GM15510 (cell line): ENCODE results near the gene SKI.

ENCODE experiments used
- POLR2A ChIP-seq: IDR thresholded peaks from 3 replicates; pipeline ENCODE4 v1.6.1; 2011; ENCODE audit warnings: borderline replicate concordance; ENCODE audit not compliant: insufficient read length; ENCODE audit errors: extremely low read depth

The SKI gene

GRCh38 chr1:2301607-2302291 lies 73.6 kb downstream of the SKI start:
- no peak for TF ChIP-seq POLR2A

DNA sequence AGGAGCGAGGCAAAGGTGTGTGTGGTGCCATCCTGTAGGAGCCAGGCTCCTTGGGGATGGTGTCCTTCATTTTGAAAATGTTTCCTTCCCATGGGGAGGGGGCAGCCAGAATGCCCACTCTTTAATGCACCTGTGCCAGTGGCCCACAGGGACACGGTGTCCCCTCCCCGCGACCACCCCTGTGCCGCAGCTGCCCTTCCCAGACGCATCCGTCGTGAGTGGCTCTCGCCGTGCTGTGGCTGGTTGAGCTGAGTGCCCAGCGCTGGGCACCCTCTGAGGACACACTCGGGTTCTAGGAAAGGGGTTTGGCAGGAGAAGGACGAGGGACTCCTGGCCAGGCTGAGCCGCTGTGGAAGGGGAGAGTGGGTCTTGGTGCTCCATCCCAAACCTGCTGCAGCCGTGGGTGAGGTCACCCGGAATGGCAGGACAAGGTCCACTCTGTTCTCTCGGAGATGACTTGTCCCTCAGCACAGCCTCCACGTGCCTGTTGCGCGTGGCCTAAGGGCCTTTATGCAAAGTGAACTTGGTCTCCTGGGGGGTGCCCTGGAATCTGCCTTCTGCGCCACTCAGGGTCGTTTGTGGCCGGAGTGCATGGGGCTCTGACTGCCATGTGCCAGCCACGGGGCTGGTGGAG lies 74.3 kb downstream of the SKI start:
- no peak for TF ChIP-seq POLR2A

DNA sequence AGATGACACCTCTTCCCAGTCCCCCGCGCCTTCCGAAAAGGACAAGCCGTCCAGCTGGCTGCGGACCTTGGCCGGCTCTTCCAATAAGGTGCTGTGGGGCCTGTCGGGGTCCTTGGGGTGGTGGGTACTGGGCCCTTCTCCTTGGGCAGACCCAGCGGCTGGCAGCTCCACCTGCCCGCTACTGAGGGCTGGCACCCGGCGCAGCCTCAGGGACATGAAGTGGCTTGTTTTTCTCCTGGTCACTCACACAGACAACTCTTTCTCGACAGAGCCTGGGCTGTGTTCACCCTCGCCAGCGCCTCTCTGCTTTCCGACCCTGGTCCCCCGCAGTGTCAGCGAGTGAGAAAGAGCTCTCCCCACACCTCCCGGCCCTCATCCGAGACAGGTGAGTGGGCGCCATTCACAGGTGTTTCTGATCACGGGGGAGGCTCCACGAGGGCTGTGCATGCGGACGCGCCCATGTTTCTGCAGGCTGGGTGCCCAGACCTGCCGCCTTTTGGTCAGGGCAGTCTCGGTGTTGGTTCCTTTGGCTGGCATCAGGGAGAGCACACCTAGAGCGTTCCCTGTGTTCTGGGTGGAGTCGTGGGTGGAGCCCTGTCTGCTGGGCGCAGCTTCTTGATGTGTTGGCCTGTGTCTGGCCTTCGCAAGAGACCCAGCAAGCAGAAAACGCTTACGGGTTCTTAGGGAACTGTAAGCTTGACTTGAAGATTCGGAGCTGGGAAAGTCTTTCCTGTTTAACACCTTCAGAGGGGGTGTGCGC lies 75.1 kb downstream of the SKI start:
- no peak for TF ChIP-seq POLR2A

- TF ChIP-seq POLR2A: no peak
Observed at GRCh38 chr1:2303781-2304180, 75.7 kb downstream of the SKI start.

- no peak for TF ChIP-seq POLR2A
Observed at GRCh38 chr1:2304282-2304681, 76.2 kb downstream of the SKI start.

DNA sequence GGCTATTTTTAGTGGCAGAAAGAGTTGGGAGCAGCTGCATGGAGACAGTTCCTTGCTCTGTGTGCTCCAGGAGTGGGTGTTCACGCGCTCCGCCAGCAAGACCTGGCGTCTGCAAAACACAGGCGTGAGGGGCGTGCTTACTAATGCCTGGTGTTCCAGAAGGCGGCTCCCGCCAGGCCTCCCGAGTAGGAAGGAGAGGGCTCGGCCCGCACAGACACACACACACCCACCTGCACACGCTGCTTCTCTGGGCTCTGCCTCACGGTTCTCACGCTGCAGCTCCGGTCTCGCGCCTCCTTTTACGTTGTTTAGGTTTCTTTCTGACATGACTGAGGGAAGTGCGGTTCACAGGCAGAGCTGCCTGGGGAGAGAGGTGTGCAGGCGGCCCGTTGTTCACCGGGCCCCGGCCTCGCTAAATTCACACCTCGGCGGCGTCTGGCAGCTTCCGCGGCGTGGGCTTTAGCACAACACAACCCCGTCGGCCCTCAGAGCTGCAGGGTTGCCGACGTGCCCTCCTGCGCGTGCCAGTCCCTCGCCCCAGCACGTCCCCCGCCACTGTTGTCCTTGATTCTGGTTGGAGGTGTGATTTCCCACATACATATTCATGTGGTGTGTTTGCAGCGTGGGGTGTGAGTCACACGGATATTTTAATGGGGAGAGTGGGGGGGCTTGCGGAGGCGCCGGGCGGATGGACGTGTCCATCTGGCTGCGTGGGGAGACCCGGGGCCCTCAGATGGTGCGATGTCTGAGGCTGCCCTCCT lies 77.0 kb downstream of the SKI start:
- TF ChIP-seq POLR2A: no peak

GRCh38 chr1:2306151-2306978 lies 78.2 kb downstream of the SKI start:
- no peak for TF ChIP-seq POLR2A

- no peak for TF ChIP-seq POLR2A
Observed at GRCh38 chr1:2307064-2307605, 79.0 kb downstream of the SKI start.

DNA sequence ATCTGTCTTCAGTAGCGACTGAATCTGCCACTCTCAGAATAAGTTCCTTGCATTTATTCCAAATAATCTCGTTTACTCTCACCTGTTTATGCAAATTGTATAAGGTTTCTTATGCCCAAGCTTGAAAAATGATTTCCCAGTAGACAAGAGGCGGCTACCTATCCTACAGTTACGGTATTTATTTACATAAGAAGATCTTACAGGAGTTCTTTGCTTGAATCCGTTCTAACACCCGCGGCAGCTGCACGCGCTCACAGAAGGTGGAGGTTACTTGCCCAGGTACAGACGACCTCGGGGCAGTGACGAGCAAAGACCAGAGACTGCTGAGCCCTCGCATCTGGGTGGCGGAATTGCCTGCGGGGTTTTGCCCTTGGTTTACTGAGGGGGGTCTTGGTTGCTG lies 79.9 kb downstream of the SKI start:
- TF ChIP-seq POLR2A: no peak

- no peak for TF ChIP-seq POLR2A
Observed at GRCh38 chr1:2308844-2309243, 80.7 kb downstream of the SKI start.

DNA sequence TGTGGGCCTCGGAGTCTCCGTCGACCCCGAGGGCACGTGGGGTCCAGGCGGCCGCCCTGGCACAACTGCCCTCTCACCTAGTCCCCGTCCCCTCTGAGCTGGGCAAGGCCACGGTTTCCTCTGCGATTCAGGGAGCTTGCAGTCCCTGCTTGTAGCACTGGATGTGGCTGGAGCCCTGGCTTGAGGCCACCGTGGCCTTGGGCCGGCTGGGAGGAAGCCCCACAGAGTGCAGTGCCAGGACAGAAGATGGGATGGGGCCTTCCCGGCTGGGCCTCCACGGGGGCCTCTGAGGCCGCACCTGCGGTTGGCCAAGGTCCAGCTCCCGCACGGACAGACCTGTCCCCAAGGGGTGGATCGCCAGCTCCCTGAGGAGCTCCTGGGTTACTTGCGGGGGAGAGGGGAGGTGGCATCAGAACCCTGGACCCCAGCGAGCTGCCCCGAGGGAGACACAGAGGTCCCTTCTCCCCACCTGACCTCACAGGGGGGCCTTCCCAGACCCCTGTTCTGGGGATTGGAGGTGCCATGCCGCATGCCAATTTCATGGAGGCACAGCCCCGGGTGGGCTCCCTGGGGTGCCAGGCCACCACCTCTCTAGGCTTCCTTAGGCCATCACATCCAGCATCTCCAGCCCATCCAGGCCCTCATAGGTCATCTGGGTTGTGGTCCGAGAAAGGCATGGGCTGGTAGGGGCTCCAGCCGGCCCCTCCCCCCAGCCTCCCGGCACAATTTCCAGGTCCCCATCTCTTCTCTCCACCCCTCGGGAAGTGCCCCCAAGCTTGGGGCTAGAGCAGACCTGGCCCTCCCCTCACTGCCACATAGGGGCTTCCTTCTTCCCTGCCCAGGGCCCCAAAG lies 82.4 kb downstream of the SKI start:
- TF ChIP-seq POLR2A: no peak

- TF ChIP-seq POLR2A: no peak
Observed at GRCh38 chr1:2311184-2312032, 83.3 kb downstream of the SKI start.
